GM21619 (cell line): ENCODE data around the gene ATF5.
"Not testable (repeated sequence)": the region's sequence is repeated elsewhere in the genome, so short reads cannot be mapped to it uniquely, and the experiment has no call there.

ENCODE experiments used
- ATAC-seq: cut with Tn5 transposase; IDR thresholded peaks from one replicate; pipeline ENCODE4 v1.9.1; 2021; ENCODE audit not compliant: unreplicated experiment

Gene ATF5

DNA sequence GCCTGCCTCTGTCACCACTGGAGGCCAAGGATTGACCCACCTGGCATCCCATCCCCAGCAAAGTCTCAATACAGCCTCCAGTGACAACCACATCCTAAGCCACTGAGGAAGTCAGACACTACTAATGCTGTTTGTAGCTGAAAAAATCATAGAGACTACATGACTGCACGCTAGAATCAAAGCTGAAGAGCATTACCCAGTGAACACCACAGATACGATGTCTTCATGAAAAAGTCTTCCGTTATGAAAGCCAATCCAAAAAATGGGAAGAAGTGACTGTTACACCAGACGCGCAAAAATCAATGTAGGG lies 11.4 kb downstream of the ATF5 start:
- no peak for ATAC-seq

- not testable (repeated sequence) for ATAC-seq
These were observed 15.6 kb downstream of the ATF5 start for GRCh38 chr19:49944567-49944966.

DNA sequence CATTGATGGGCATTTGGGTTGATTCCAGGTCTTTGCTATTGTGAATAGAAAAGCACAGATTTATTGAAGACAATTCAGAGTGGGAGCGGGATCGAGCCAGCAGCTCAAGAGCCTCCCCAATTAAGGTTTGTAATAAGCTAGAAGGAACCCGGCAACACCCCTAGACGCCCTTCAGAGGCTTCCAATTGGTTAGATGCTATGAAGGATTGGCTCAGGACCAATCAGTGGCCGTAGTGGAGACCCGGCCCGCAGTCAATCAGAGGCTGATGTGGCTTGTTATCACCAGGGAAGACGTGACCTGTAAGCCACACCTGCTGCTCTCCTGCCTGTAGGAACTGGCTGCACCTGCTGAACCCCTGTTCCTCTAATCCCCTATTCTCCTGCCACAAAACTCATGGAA lies 17.4 kb downstream of the ATF5 start:
- ATAC-seq: no peak

GRCh38 chr19:49949742-49950589 lies 21.0 kb downstream of the ATF5 start:
- ATAC-seq: no peak

DNA sequence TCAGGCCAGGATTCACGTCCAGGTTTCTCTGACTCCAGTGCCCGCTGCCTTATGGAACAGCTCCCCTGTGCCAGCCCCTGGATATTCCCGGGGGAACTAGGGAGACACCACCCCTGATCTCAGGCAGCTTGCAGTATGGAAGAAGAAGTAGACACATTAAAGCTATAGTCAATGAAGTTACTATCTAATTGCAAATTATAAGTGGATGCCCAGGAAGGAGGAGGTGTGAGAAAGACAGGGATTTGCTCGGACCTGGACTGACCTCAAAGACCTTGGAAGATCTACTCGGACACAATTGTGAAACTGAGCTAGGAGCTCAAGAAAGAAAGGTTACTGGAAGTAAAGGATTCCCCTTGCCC lies 21.6 kb downstream of the ATF5 start:
- ATAC-seq: no peak

- ATAC-seq: no peak
These were observed 22.0 kb downstream of the ATF5 start for GRCh38 chr19:49950956-49951526.

DNA sequence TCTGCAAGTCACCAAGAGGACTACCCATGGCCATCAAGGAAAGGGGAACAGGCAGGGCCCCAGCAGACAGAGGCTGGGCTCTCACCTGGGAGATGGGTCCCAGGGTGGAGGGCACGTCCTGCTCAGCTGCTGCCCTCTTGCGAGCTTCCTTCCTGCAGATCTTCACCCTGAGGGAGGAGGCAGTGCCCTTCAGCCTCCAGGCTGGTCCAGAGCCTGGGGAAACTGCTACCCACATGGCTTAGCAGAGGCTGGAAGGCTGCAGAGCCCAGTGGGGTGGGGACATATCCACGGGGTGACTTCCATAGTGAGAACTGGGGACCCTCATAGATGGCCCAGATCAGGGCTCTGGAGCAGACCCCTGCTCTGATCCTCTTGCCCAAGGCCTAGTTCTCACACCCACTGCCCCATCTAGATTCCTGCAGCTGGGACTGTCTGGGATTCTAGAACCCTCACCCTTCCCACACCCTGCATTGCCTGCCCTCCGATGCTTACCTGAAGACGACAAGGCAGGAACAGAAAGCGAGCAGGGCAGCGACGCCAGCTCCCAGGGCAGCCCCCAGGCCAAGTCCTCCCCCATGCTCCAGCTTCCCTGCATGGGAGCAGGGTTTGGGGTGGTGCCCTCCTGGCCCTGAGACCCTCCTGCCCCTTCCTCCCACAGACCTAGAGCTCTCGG lies 22.9 kb downstream of the ATF5 start:
- no peak for ATAC-seq

- no peak for ATAC-seq
These were observed 23.5 kb downstream of the ATF5 start for GRCh38 chr19:49952479-49952836.

GRCh38 chr19:49952906-49953305 lies 23.9 kb downstream of the ATF5 start:
- no peak for ATAC-seq

- no peak for ATAC-seq
These were observed 24.4 kb downstream of the ATF5 start for GRCh38 chr19:49953416-49953815.

DNA sequence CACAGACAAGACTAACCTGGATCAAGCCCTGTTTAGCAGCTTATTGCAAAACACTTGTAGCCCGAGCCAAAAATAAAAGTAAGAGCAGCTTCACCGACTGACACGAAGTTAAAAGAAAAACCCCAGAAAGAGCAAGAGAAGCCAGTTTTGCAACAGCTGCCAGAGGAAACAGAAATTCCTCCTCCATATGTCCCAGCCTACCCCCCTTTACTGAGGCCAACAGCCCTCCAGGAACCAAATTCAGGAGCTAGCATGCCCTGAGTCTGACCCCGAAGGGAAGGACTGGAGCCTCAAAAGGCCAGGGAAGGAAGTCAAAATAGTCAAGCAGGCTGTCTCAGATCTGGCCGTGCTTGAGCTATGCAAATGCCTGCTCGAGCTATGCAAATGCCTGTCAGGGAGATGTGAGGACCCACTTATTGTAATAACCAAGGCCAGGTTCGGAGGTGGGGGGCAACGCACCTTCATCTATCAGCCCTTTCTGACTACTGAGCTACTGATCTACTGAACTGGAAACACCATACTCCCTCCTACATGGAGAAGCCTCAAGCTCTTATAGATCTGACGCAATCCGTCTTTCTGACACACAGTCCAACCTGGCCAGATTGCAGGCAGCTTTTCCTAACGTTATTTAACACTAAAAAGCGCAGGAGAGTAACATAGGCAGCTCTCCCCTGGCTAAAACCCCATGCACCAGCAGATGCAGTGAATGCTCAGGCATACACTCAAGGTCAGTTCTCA lies 25.3 kb downstream of the ATF5 start:
- ATAC-seq: no peak

DNA sequence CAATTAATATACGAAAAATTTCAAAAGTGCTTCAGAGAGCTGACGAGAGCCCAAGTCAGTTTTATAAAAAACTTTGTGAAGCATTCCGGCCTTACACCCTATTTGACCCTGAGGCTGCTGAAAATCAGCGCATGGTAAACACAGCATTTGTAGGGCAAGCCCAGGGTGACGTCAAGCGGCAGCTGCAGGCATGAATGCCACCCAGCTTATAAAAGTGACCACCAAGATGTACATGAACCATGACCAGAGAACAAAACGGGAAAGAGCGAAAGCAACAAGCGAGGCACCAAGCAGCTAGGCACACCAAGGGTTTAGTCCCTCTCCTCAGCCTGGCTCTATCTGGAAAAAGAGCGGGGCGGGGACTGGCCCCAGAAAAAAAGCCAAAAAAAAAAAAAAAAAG lies 25.9 kb downstream of the ATF5 start:
- ATAC-seq: no peak

- no peak for ATAC-seq
These were observed 27.1 kb downstream of the ATF5 start for GRCh38 chr19:49956115-49956495.

GRCh38 chr19:49957262-49957915 lies 28.4 kb downstream of the ATF5 start:
- ATAC-seq: no peak

DNA sequence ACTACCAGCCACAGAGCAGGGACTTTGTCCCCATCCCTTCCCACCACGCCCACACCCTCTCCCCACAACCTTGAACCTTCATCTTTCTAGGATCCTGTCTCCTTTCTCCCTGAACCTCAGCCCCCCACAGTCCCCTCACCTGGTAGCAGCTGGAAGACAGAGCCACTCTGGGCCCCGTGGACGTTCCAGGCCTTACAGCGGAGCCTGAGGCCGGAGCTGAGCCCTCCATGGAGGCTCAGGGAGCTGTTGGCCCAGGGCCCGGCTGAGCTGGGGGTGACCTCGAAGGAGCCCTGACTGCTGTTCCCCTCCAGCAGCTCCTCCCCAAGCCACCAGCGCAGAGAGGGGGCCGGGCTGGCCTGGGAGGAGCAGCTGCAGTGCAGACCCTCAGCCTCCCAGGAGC lies 29.1 kb downstream of the ATF5 start:
- ATAC-seq: not testable (repeated sequence)

- ATAC-seq: not testable (repeated sequence)
These were observed 29.6 kb downstream of the ATF5 start for GRCh38 chr19:49958596-49958995.

DNA sequence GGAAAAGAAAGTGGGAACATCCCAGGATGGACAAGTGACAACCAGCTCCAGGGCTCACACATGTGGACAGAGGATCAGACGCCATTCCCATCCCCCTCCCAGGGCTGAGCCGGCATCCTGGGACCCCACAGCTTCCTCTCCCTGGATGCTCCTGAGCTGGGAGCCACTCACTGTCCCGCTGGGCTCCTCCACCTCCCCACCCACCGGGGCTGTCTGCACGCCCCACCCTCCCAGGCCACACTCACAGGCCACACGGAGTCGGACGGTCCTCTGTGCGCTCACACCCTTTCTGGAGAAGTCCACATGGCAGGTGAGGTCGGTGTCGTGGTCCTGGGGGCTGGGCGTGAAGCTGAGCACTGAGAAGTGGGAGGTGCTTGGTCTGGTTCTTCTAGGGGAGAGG lies 30.9 kb downstream of the ATF5 start:
- not testable (repeated sequence) for ATAC-seq

DNA sequence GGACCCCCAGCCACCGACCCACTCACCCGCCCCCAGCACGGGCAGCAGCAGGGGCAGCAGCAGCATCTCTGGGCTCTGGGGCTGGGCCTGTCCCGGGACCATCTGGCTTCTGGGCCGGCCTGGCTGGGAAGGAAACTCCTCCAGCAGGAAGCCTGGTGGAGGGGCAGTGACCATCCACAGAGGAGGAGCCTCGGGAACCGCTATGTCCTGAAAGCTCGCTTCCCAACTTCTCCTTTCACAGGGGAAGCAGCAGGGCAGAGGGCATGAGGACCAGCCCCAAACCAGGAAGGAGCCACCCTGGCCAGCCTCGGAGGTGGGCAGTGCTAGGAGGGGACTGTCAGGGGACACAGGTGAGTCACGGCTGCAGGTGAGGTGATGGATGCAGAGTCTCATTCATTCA lies 32.0 kb downstream of the ATF5 start, which contains the start of gene SIGLEC11:
Gene SIGLEC11 (minus strand): TSS at position 193 of the 400 bp plus-strand sequence. CDS start 91 bp downstream, at position 102.
- not testable (repeated sequence) for ATAC-seq

GRCh38 chr19:49968279-49968922 lies 39.4 kb downstream of the ATF5 start:
- no peak for ATAC-seq

- ATAC-seq: not testable (repeated sequence)
These were observed 40.4 kb downstream of the ATF5 start for GRCh38 chr19:49969355-49969754.

- ATAC-seq: no peak
These were observed 43.0 kb downstream of the ATF5 start for GRCh38 chr19:49971991-49972411.
